Fibroblast of lung (primary cell): ENCODE data around the gene TUBG1. TPM values are rescaled to one million over a fixed set of nuclear protein-coding genes. Genes with fewer than 3 reads are reported as not detected.

ENCODE experiments used
- DNase-seq, 2 donors: peaks; one replicate each; pipeline versions ENCODE4 v3.0.0 to v3.0.0-alpha.2; 2010; ENCODE audit warnings: low read depth in 2 of 2
- H2AFZ ChIP-seq: 2 replicates; pipeline ENCODE4 v1.5.1; 2012; ENCODE audit warnings: low read length, control low read depth, inconsistent platforms
- H3K27ac ChIP-seq: 2 replicates; pipeline ENCODE4 v1.5.1; 2011; ENCODE audit warnings: low read length, control low read depth; ENCODE audit not compliant: insufficient read depth
- H3K27me3 ChIP-seq: 2 replicates; pipeline ENCODE4 v1.5.1; 2011; ENCODE audit warnings: mild to moderate bottlenecking, low read length; ENCODE audit not compliant: control insufficient read depth, insufficient read depth
- H3K36me3 ChIP-seq: 2 replicates; pipeline ENCODE4 v1.5.1; 2011; ENCODE audit warnings: low read length; ENCODE audit not compliant: control insufficient read depth, insufficient read depth
- H3K4me1 ChIP-seq: 2 replicates; pipeline ENCODE4 v1.5.1; 2011; ENCODE audit warnings: low read length; ENCODE audit not compliant: control insufficient read depth, insufficient read depth; ENCODE audit errors: extremely low read depth
- H3K4me2 ChIP-seq: 2 replicates; pipeline ENCODE4 v1.5.1; 2011; ENCODE audit warnings: low read length, control low read depth; ENCODE audit not compliant: insufficient read depth; ENCODE audit errors: extremely low read depth
- H3K4me3 ChIP-seq, 4 experiments: fragments of 200-600 bp in 1 of 4; sonication (generic) in 1 of 4; replicated peaks in 1 of 4; 2 replicates each; pipeline ENCODE4 v1.5.1; 2011 to 2016; ENCODE audit warnings: low read length in 4 of 4, low read depth in 3 of 4, mild to moderate bottlenecking in 3 of 4, control low read depth in 2 of 4, inconsistent platforms in 1 of 4, mixed read lengths in 1 of 4; ENCODE audit not compliant: insufficient read depth in 1 of 4; ENCODE audit errors: control extremely low read depth in 1 of 4
- H3K79me2 ChIP-seq: 2 replicates; pipeline ENCODE4 v1.5.1; 2012; ENCODE audit warnings: mild to moderate bottlenecking, low read length, inconsistent platforms; ENCODE audit not compliant: control insufficient read depth, insufficient read depth
- H3K9ac ChIP-seq: 2 replicates; pipeline ENCODE4 v1.5.1; 2011; ENCODE audit warnings: mild to moderate bottlenecking, low read length, control low read depth; ENCODE audit not compliant: insufficient read depth
- H3K9me3 ChIP-seq: 2 replicates; pipeline ENCODE4 v1.5.1; 2012; ENCODE audit warnings: low read depth, low read length; ENCODE audit not compliant: control insufficient read depth, insufficient read depth
- H4K20me1 ChIP-seq: 2 replicates; pipeline ENCODE4 v1.5.1; 2011; ENCODE audit warnings: low read length; ENCODE audit not compliant: control insufficient read depth, insufficient read depth; ENCODE audit errors: extremely low read depth
- EZH2 ChIP-seq: IDR thresholded peaks from 2 replicates; pipeline ENCODE4 v1.5.1; 2012; ENCODE audit warnings: low read length, control low read depth, mild to moderate bottlenecking; ENCODE audit errors: missing control alignments
- polyA plus RNA-seq, 2 donors: library from polyadenylated mRNA; depleted of rRNA in 1 of 2; stranded (reverse) in 1 of 2; unstranded in 1 of 2; fragments of >200 nt; gene quantifications; 2 replicates each; pipeline ENCODE4 v1.2.1, GENCODE V29; 2011 to 2012; ENCODE audit warnings: missing spikeins in 1 of 2
- total RNA-seq: library from RNA; depleted of rRNA; stranded (reverse); fragments of >200 nt; gene quantifications from 2 replicates; pipeline ENCODE4 v1.2.1, GENCODE V29; 2014
- TF ChIP-seq, protein P1 (sequence below), 2 donors: IDR thresholded peaks in 1 of 2; conservative IDR thresholded peaks in 1 of 2; 1 replicate in 1 of 2; 2 replicates in 1 of 2; pipeline ENCODE4 v1.5.1; 2011 to 2012; ENCODE audit warnings: low read length in 2 of 2, control low read depth in 1 of 2, inconsistent platforms in 1 of 2, low read depth in 1 of 2, mild to moderate bottlenecking in 1 of 2

Gene TUBG1
- total and polyA plus RNA-seq, 2 donors (not counting 1 experiment from before 2014, with no cell fraction given) = 16.7 to 60.0 TPM

GRCh38 chr17:42632949-42633444 lies 23.5 kb downstream of the TUBG1 start:
- H3K27ac ChIP-seq = no peak overlapping the region
- no peak for DNase-seq
- H3K27me3 ChIP-seq = no peaks in the 10 kb centered on the region
- H3K4me2 ChIP-seq = no peak overlapping the region
- no peak overlapping the region for H2AFZ ChIP-seq
- no peaks in the 10 kb centered on the region for H4K20me1 ChIP-seq
- no peak overlapping the region for H3K4me3 ChIP-seq
- H3K9ac ChIP-seq = no peak overlapping the region
- no peaks in the 10 kb centered on the region for H3K4me1 ChIP-seq
- no peak for TF ChIP-seq EZH2
- TF ChIP-seq, protein P1, sequence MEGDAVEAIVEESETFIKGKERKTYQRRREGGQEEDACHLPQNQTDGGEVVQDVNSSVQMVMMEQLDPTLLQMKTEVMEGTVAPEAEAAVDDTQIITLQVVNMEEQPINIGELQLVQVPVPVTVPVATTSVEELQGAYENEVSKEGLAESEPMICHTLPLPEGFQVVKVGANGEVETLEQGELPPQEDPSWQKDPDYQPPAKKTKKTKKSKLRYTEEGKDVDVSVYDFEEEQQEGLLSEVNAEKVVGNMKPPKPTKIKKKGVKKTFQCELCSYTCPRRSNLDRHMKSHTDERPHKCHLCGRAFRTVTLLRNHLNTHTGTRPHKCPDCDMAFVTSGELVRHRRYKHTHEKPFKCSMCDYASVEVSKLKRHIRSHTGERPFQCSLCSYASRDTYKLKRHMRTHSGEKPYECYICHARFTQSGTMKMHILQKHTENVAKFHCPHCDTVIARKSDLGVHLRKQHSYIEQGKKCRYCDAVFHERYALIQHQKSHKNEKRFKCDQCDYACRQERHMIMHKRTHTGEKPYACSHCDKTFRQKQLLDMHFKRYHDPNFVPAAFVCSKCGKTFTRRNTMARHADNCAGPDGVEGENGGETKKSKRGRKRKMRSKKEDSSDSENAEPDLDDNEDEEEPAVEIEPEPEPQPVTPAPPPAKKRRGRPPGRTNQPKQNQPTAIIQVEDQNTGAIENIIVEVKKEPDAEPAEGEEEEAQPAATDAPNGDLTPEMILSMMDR (conservative IDR thresholded peaks at IDR 0.05 in 1 of 2, IDR thresholded peaks at IDR 0.05 in 1 of 2; ENCODE audit: low read depth in 1 of 2, low read length in 2 of 2) = no peak
- H3K9me3 ChIP-seq = no peaks in the 10 kb centered on the region
- no peaks in the 10 kb centered on the region for H3K79me2 ChIP-seq
- H3K36me3 ChIP-seq = no peaks in the 10 kb centered on the region

GRCh38 chr17:42639525-42640113 lies 30.1 kb downstream of the TUBG1 start:
- DNase-seq = no peak
- H3K27ac ChIP-seq = no peak overlapping the region
- H3K4me1 ChIP-seq = no peaks in the 10 kb centered on the region
- H2AFZ ChIP-seq = no peak overlapping the region
- no peak overlapping the region for H3K4me3 ChIP-seq
- peaks cover 5% of the 10 kb centered on the region for H3K27me3 ChIP-seq
- H3K79me2 ChIP-seq = no peaks in the 10 kb centered on the region
- no peaks in the 10 kb centered on the region for H3K9me3 ChIP-seq
- H3K4me2 ChIP-seq = no peak overlapping the region
- H3K36me3 ChIP-seq = no peaks in the 10 kb centered on the region
- TF ChIP-seq EZH2 = no peak
- H3K9ac ChIP-seq = no peak overlapping the region
- no peaks in the 10 kb centered on the region for H4K20me1 ChIP-seq

DNA sequence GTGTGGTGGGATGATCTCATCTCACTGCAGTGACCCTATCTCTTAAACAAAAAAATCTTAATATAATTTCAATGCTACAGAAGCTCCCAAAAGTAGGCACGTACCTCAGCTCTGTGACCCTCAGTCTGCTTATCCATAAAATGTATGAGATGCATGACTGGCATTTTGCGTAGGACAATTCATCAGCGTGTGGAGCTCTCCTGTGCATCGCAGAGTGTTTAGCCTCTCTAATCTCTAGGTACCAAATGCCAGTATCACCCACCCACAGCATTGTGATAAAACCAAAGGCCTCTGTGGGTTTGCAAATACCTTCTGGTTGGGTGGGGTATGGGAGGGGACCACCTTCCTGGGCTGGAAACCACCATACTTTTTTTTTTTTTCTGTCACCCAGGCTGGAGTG lies 30.6 kb downstream of the TUBG1 start:
- Histone ChIP-seq H3K9me3 (no peaks in the 10 kb centered on the region), H3K9ac (no peak overlapping the region), H3K4me3 (no peak overlapping the region), H3K4me1 (no peaks in the 10 kb centered on the region), H3K36me3 (no peaks in the 10 kb centered on the region), H3K79me2 (no peaks in the 10 kb centered on the region), H3K4me2 (no peak overlapping the region), H4K20me1 (no peaks in the 10 kb centered on the region), H2AFZ (no peak overlapping the region), H3K27ac (no peak overlapping the region), H3K27me3 (peaks cover 5% of the 10 kb centered on the region)
- TF ChIP-seq, protein P1 (conservative IDR thresholded peaks at IDR 0.05 in 1 of 2, IDR thresholded peaks at IDR 0.05 in 1 of 2; ENCODE audit: low read depth in 1 of 2, low read length in 2 of 2) = no peak
- no peak for TF ChIP-seq EZH2
- DNase-seq = no peak
